Spleen (tissue), 7 donors: ENCODE results near the gene BTN1A1.

Source experiments
- CTCF ChIP-seq, 11 experiments: fragments of 200-600 bp in 7 of 11; fragments of 450-650 bp in 4 of 11; sonication (generic) in 4 of 11; IDR thresholded peaks in 8 of 11; conservative IDR thresholded peaks in 3 of 11; 1 replicate in 7 of 11; 2 replicates in 4 of 11; pipeline versions ENCODE4 v1.4.0 to v1.8.0; 2016 to 2021; ENCODE audit warnings: antibody characterized with exemption in 11 of 11, inconsistent platforms in 4 of 11, mild to moderate bottlenecking in 1 of 11
- POLR2A ChIP-seq, 3 donors: fragments of 450-650 bp; IDR thresholded peaks; one replicate each; pipeline ENCODE4 v1.5.1; 2017; ENCODE audit warnings: antibody characterized with exemption in 3 of 3, mild to moderate bottlenecking in 1 of 3
- donor health status: DM: no; HTN: no; CAD: no; lungs with moderate emphysema.
- donor health status: DM: no; HTN: no; CAD: no.
- donor health status: DM: no; HTN: no; CAD: no.

DNA sequence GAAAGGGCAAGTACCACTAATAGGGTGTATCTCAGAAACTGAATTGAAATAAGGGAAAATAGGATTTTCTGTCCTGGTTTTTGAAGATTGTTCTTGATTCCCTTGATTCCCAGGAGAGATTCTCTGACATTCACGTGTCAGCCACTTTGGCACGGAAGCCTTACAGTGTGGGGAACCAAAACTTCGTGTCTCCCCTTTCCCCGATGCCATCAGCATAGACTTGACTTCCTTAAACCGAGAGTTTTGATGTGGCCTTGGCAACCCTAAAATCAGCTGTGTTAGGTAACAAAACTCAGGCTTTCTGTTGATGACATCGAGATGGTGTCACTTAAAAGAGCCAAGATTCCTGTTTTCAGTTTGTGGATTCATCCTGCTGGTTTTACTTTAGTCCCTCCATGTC, 45.5 kb downstream of the BTN1A1 start:
- no peak for TF ChIP-seq POLR2A (IDR thresholded peaks at IDR 0.05)
- TF ChIP-seq CTCF (IDR thresholded peaks at IDR 0.05 in 8 of 11, conservative IDR thresholded peaks at IDR 0.05 in 3 of 11), result no peak
